ENCODE data around the gene COL20A1. TPM values are rescaled to one million over a fixed set of nuclear protein-coding genes. Genes with fewer than 3 reads are reported as not detected.
"Not testable (repeated sequence)": the region's sequence is repeated elsewhere in the genome, so short reads cannot be mapped to it uniquely, and the experiment has no call there.

COL20A1 gene
- total and polyA plus RNA-seq, 2 of the 13 experiments (the other 11 are each of a cell fraction or from before 2014, with no cell fraction given) = not detected

DNA sequence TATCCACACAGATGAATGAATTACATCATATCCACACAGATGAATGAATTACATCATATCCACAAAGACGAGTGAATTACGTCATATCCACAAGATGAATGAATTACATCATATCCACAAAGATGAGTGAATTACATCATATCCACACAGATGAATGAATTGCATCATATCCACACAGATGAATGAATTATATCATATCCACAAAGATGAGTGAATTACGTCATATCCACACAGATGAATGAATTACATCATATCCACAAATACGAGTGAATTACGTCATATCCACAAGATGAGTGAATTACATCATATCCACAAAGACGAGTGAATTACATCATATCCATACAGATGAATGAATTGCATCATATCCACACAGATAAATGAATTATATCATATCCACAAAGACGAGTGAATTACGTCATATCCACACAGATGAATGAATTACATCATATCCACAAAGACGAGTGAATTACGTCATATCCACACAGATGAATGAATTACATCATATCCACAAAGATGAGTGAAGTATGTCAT, 47.2 kb downstream of the COL20A1 start:
- H3K27ac ChIP-seq (ENCODE audit: extremely low read length, insufficient read depth, low read length); in situ Hi-C loops (cut with HindIII; ENCODE audit: extremely low pct_ligation_motif_present, low pct_unique_long_range_greater_than_20kb); H3K79me2 ChIP-seq (ENCODE audit: insufficient read depth, low read length); H3K4me1 ChIP-seq (ENCODE audit: insufficient read depth, low read length); H3K36me3 ChIP-seq (replicated peaks in 1 of 2; ENCODE audit: control insufficient read depth in 1 of 2, insufficient read depth in 2 of 2, low read length in 2 of 2); DNase-seq (ENCODE audit: low spot score); H4K20me1 ChIP-seq (ENCODE audit: insufficient read depth, low read length); H3K4me3 ChIP-seq (replicated peaks in 1 of 3; ENCODE audit: insufficient read depth in 1 of 3, low read depth in 2 of 3, low read length in 3 of 3); H3K4me2 ChIP-seq (ENCODE audit: low read depth, low read length); H3K9me3 ChIP-seq (ENCODE audit: low read length); H2AFZ ChIP-seq (ENCODE audit: low read length); BruUV-seq (replicated peaks); POLR2A ChIA-PET; ATAC-seq; H3K9ac ChIP-seq (ENCODE audit: insufficient read depth, low read depth, low read length); CTCF ChIA-PET (ENCODE audit: low intra/inter-chr PET ratio, low total read pairs); intact Hi-C loops (cut with micrococcal nuclease; ENCODE audit: unreplicated experiment); TF ChIP-seq ATF7, CREB1 (CRISPR knock-in tag; IDR thresholded peaks at IDR 0.05): not testable (repeated sequence)
- peak; percentile 66 for FAIRE-seq
- 38% methylated on average over 10 of the region's 10 CpGs for WGBS (ENCODE audit: low lambda C conversion rate)
- H3K27me3 ChIP-seq (ENCODE audit: control insufficient read depth in 1 of 2, insufficient read depth in 2 of 2, low read length in 2 of 2) = peaks cover 7 to 54% of the 10 kb centered on the region in 2 experiments; a peak in 4 of 5 replicates
- TF ChIP-seq ZBTB21 (CRISPR knock-in tag; IDR thresholded peaks at IDR 0.05) = 0 out of 2 replicates have a peak, but pooled peaks have one; percentile 67
- TF ChIP-seq, protein P1, sequence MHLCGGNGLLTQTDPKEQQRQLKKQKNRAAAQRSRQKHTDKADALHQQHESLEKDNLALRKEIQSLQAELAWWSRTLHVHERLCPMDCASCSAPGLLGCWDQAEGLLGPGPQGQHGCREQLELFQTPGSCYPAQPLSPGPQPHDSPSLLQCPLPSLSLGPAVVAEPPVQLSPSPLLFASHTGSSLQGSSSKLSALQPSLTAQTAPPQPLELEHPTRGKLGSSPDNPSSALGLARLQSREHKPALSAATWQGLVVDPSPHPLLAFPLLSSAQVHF (CRISPR knock-in tag; IDR thresholded peaks at IDR 0.05) = 0 out of 2 replicates have a peak, but pooled peaks have one; percentile 46
- TF ChIP-seq ATF7 (IDR thresholded peaks at IDR 0.05) = peak; percentile 99
- peak; percentile 92 for TF ChIP-seq CREB1 (IDR thresholded peaks at IDR 0.05)
- 0 out of 2 replicates have a peak, but pooled peaks have one; percentile 1 for TF ChIP-seq ATF1 (CRISPR knock-in tag; IDR thresholded peaks at IDR 0.05)
- TF ChIP-seq, protein P2, sequence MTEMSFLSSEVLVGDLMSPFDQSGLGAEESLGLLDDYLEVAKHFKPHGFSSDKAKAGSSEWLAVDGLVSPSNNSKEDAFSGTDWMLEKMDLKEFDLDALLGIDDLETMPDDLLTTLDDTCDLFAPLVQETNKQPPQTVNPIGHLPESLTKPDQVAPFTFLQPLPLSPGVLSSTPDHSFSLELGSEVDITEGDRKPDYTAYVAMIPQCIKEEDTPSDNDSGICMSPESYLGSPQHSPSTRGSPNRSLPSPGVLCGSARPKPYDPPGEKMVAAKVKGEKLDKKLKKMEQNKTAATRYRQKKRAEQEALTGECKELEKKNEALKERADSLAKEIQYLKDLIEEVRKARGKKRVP (CRISPR knock-in tag; IDR thresholded peaks at IDR 0.05) = peak in 1 of 2 experiments; percentile 82; a peak in 2 of 4 replicates
- TF ChIP-seq HOXA7 (CRISPR knock-in tag; IDR thresholded peaks at IDR 0.05) = 0 out of 2 replicates have a peak, but pooled peaks have one; percentile 39
- peak; percentile 82 for TF ChIP-seq CEBPB (IDR thresholded peaks at IDR 0.05; ENCODE audit: borderline replicate concordance, low read depth, low read length)
